GM18873 (cell line): ENCODE measurements around the gene SH3TC1.
A peak's percentile ranks its signal among the peaks of the same experiment; 100 is the strongest.

Experiments
- ATAC-seq: cut with Tn5 transposase; IDR thresholded peaks from one replicate; pipeline ENCODE4 v1.9.1; 2021; ENCODE audit warnings: mild to moderate bottlenecking, moderate library complexity, moderate number of reproducible peaks; ENCODE audit not compliant: unreplicated experiment, low FRiP score

Gene SH3TC1

GRCh38 chr4:8179771-8180170 lies 19.3 kb upstream of the SH3TC1 start:
- no peak for ATAC-seq

- no peak for ATAC-seq
Measured at GRCh38 chr4:8180310-8181093, 18.6 kb upstream of the SH3TC1 start.

DNA sequence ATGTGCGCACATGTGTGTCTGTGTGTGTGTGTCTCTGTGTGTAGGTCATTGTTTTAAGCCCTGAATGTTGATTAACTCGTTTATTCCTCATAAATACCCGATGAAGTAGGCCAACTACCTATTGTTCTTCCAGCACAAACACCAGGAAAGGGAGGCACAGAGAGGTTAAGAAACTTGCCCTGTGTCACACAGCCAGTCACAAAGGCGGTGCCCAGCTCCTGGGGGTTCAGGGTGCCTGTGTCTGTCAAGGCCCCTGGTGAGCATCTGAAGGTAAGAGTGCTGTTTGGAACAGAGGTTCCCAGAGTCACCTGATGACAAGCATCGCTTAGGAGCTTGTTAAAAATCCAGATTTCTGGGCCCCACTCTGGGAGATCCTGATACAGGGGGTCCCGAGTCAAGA lies 18.0 kb upstream of the SH3TC1 start:
- no peak for ATAC-seq

DNA sequence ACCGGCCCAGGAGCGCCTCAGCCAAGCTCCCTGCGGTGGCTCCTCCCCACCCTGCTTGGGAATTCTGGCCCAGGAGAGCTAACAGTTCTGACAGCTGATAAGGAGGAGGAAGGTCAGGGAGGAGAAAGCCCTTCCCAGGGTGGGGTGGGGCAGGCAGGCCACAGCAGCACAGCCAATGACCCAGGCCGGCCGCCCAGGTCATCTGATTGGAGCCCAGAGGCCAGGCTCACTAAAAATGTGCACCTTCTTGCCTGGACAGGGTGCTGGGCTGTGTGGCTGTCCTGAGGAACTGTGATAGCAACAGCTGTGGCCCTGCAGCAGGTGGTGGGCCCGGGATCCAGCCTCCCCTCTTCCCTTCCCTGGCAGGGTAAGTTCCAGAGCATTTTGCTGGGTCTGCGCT lies 17.2 kb upstream of the SH3TC1 start:
- ATAC-seq, result no peak

GRCh38 chr4:8182294-8182693 lies 16.8 kb upstream of the SH3TC1 start:
- ATAC-seq, result no peak

- no peak for ATAC-seq
Measured at GRCh38 chr4:8182858-8183725, 16.0 kb upstream of the SH3TC1 start.

DNA sequence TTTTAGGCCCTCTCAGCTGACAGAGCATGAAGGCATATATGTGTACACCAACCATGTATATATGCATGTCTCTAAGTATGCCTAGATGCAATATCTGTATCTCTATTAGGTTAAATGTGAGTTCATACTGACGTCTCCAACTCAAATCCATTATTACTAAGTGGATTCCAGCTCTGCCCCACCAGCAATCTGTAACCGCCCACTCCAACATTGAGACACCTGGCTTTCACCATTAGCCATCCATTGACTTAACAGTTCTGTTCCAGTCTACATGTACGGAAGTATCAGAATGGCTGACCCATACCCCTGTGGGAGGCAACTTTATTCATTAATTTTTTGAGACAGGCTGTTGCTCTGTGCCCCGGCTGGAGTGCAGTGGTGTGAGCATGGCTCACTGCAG lies 15.0 kb upstream of the SH3TC1 start:
- no peak for ATAC-seq

- ATAC-seq, result no peak
Measured at GRCh38 chr4:8185295-8185694, 13.8 kb upstream of the SH3TC1 start.

- no peak for ATAC-seq
Measured at GRCh38 chr4:8185930-8186329, 13.2 kb upstream of the SH3TC1 start.

GRCh38 chr4:8188085-8188484 lies 11.0 kb upstream of the SH3TC1 start:
- ATAC-seq, result no peak

DNA sequence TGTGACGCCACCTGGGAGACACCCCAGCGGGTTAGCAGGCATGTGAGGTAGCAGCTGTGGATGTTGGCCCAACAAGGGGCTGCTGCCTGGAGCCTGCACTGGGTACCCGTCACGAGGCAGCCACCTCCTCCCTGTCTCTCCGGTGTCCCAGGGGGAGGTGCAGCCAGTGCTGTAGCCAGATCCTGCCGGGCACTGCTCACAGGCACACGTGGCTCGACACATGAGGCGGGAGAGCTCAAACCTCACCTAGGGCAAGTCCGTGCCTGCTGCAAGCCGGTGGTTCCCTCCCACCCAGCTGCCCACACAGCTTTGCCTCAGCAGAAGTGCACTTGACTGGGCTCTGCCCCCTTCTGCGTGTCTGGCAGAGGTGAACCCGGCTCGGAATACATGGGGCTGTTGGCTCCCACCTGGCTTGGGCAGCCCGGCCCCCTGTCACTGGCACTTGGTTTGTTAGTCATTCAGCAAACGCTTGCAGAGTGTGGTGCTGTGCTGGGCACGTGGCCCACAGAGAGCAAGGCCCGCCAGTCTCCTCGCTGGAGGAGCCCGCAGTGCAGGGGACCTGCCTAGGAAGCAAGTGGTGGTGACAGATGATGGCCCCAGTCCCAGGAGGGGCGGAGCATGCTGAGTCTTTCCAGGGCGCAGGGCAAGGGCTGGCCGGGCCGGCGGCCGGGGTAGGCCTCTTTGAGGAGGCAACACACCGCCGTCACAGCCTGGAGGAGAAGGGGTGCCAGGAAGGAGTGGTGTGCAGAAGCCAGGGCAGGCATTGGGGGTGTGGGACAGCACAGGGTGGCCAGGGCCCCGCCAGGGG lies 10.1 kb upstream of the SH3TC1 start:
- ATAC-seq, result no peak

DNA sequence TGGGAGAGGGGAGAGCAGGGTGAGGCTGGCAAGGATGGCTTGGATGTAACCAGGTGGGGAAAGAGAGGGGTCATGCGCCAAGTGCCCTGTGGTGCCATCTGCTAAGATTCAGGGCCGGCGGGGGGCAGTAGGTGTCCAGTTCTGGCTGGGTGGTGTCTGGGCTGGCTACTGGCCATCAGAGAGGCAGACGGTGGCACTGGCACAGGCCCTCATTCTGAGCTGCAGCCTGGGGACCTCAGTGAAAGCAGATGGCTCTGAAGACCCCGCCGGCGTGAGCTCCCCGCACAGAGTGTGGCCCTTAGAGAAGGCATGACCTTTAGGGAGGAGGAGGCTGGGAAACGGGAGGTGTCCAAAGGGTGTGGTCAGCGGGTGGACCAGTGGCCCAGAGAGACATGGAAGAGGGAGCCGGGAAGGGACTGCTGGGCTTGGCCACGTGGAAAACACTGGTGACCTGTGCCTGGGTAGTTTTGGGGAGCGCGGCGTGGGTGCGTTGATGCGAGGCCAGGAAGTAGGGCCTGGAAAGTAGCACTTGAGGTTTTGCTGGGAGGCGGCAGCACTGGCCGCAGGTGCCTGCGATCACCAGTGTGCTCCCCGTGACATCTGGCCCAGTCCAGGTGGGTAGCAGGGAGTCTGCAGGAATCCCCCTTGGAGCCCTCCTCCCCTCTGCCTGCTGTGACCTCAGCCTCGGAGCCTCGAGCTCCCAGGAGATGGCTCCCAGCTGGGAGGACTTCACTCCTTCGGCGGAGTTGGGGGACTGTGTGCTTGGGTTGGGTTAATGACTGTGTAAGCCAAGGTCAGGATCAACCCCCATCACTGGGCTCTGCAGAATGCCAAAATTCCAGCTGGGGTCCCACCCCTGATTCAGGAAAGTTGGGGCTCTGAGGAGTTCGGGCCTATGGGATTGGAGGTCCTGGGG lies 9.3 kb upstream of the SH3TC1 start:
- ATAC-seq, result no peak

- ATAC-seq, result no peak
Measured at GRCh38 chr4:8191136-8191747, 7.8 kb upstream of the SH3TC1 start.

DNA sequence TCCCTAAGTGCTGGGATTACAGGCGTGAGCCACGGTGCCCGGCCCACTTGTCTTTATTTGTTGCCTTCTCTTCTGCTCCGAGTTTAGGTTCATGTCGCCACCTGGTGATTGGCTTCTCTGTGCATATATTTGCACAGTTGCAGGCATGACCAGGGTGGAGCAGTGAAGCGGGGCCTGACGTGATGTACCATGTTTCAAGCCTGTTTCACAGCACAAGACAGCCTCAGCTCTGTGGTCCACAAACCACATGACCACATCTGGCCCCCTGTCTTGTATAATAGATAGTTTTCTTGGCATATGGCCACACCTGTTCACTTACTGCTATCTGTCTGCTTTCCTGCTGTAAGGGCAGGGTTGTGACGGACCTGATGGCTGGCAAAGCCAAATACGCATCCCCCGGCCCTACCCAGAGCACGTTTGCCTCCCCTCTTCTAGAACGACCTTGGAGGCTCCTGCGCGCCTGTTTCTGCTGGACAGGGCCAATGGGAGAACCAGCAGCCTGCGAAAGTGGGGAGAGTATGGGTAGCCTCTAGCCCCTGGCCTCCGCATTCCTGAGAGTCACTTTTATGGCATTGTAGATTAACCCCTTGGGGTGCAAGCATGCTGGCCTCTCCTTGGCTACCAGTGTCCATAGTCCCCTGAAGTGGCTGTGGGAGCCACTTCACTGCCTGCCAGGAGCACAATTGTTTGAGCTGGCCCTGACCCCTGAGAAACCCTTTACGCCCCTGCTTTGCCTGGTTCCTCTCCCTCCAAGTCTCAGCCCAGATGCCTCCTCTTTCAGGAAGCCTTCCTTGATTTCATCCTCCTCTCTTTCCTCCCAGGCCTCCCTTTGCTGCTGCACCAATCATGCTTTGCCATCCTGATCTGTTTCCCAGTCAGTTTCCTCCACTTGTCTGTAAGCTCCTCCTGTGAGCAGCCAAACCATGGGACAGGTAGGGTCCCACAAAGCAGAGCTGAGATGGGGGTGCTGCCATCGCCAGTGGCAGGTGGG lies 6.0 kb upstream of the SH3TC1 start:
- peak; percentile 78 for ATAC-seq

GRCh38 chr4:8194306-8195242 lies 4.5 kb upstream of the SH3TC1 start:
- no peak for ATAC-seq

GRCh38 chr4:8195431-8195830 lies 3.7 kb upstream of the SH3TC1 start:
- no peak for ATAC-seq

GRCh38 chr4:8195841-8196458 lies 3.1 kb upstream of the SH3TC1 start:
- ATAC-seq, result no peak
